OCI-LY3 (cell line): ENCODE results near the gene KLHL20.

Experiments
- H2AFZ ChIP-seq: fragments of 200-600, 300-600 bp; shearing (Covaris generic); 2 replicates; pipeline ENCODE4 v1.6.0; 2014; ENCODE audit warnings: antibody characterized with exemption, low read depth, low read length
- H3K27ac ChIP-seq: fragments of 200-600, 300-600 bp; sonication (generic); 2 replicates; pipeline ENCODE4 v1.5.1; 2014; ENCODE audit warnings: mild to moderate bottlenecking, low read length, moderate library complexity, mixed read lengths
- H3K27me3 ChIP-seq: fragments of 200-600, 300-600 bp; sonication (generic); 2 replicates; pipeline ENCODE4 v1.6.1; 2014; ENCODE audit warnings: low read depth, low read length, mixed read lengths
- H3K36me3 ChIP-seq: fragments of 200-600, 300-600 bp; sonication (generic); replicated peaks from 2 replicates; pipeline ENCODE3; 2014; ENCODE audit warnings: low read depth, low read length, mixed read lengths
- H3K4me1 ChIP-seq: fragments of 300-600, 200-600 bp; sonication (generic); 2 replicates; pipeline ENCODE4 v1.6.1; 2014; ENCODE audit warnings: low read length, mixed read lengths
- H3K4me2 ChIP-seq: fragments of 200-600, 300-600 bp; sonication (generic); 2 replicates; pipeline ENCODE4 v1.6.1; 2014; ENCODE audit warnings: low read length, mixed read lengths
- H3K4me3 ChIP-seq: fragments of 300-600, 200-600 bp; sonication (generic); 2 replicates; pipeline ENCODE4 v1.5.1; 2014; ENCODE audit warnings: antibody characterized with exemption, mild to moderate bottlenecking, low read length, moderate library complexity
- H3K79me2 ChIP-seq: fragments of 300-600, 200-600 bp; shearing (Covaris generic); 2 replicates; pipeline ENCODE4 v1.6.1; 2014; ENCODE audit warnings: mild to moderate bottlenecking, low read length, mixed read lengths
- H3K9ac ChIP-seq: fragments of 300-600, 200-600 bp; shearing (Covaris generic); 2 replicates; pipeline ENCODE4 v1.6.0; 2014; ENCODE audit warnings: mild to moderate bottlenecking, low read length, moderate library complexity
- H3K9me3 ChIP-seq: fragments of 200-600, 300-600 bp; shearing (Covaris generic); 2 replicates; pipeline ENCODE4 v1.6.1; 2014; ENCODE audit warnings: low read length, mixed read lengths; ENCODE audit not compliant: insufficient read depth
- H4K20me1 ChIP-seq: fragments of 200-600, 300-600 bp; sonication (generic); 2 replicates; pipeline ENCODE4 v1.6.1; 2016; ENCODE audit warnings: low read length, mixed read lengths; ENCODE audit not compliant: insufficient read depth
- EZH2phosphoT487 ChIP-seq: fragments of 200-600 bp; shearing (Covaris generic); IDR thresholded peaks from 2 replicates; pipeline ENCODE4 v1.6.1; 2018; ENCODE audit warnings: antibody characterized with exemption, mixed run types, low read depth
- TF ChIP-seq, protein P1 (sequence below): fragments of 200-600, 300-600 bp; sonication (generic); IDR thresholded peaks from 2 replicates; pipeline ENCODE4 v1.5.1; 2014; ENCODE audit warnings: antibody characterized with exemption, low read length, low read depth

The KLHL20 gene

DNA sequence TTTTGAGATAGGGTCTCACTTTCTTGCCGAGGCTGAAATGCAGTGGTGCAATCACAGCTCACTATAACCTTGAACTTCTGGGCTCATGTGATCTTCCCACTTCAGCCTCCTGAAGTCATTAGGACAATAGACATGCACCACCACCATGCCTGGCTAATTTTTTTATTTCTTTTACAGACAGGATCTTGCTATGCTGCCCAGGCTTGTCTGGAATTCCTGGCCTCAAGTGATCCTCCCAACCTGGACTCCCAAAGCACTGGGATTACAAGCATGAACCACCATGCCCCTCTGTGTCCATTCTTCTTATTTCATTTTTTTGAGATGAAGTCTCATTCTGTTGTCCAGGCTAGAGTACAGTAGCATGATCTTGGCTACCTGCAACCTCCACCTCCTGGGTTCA, 12.0 kb upstream of the KLHL20 start:
- H2AFZ ChIP-seq, result no peak overlapping the region
- H3K4me2 ChIP-seq, result no peak overlapping the region
- TF ChIP-seq, protein P1, sequence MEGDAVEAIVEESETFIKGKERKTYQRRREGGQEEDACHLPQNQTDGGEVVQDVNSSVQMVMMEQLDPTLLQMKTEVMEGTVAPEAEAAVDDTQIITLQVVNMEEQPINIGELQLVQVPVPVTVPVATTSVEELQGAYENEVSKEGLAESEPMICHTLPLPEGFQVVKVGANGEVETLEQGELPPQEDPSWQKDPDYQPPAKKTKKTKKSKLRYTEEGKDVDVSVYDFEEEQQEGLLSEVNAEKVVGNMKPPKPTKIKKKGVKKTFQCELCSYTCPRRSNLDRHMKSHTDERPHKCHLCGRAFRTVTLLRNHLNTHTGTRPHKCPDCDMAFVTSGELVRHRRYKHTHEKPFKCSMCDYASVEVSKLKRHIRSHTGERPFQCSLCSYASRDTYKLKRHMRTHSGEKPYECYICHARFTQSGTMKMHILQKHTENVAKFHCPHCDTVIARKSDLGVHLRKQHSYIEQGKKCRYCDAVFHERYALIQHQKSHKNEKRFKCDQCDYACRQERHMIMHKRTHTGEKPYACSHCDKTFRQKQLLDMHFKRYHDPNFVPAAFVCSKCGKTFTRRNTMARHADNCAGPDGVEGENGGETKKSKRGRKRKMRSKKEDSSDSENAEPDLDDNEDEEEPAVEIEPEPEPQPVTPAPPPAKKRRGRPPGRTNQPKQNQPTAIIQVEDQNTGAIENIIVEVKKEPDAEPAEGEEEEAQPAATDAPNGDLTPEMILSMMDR, result no peak
- TF ChIP-seq EZH2phosphoT487, result no peak
- no peaks in the 10 kb centered on the region for H3K36me3 ChIP-seq
- H3K9ac ChIP-seq, result no peak overlapping the region
- H3K27me3 ChIP-seq, result no peaks in the 10 kb centered on the region
- no peaks in the 10 kb centered on the region for H3K9me3 ChIP-seq
- H3K4me1 ChIP-seq, result no peaks in the 10 kb centered on the region
- no peak overlapping the region for H3K4me3 ChIP-seq
- H4K20me1 ChIP-seq, result no peaks in the 10 kb centered on the region
- H3K27ac ChIP-seq, result no peak overlapping the region
- H3K79me2 ChIP-seq, result no peaks in the 10 kb centered on the region

DNA sequence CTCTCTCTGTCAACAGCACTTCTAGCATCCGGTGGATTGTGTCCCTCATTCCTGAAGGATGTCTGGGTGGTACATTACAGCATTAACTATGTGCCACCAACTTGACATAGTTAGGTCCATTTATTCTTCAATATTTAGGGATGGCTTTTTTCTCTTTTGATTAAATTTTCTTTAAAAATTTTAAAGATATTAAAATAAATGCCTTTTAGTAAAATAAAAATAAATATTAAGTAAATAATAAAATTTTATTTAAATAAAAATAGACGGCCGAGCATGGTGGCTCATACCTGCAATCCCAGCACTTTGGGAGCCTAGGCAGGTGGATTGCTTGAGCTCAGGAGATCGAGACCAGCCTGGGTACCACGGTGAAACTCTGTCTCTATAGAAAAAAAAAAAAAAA, 9.7 kb upstream of the KLHL20 start:
- Histone ChIP-seq H3K27me3 (peaks cover 3% of the 10 kb centered on the region; the same call in 1 of the 2 replicates), H3K4me2 (no peak overlapping the region), H3K4me1 (no peaks in the 10 kb centered on the region), H3K9ac (no peak overlapping the region), H3K9me3 (no peaks in the 10 kb centered on the region), H2AFZ (no peak overlapping the region), H3K36me3 (no peaks in the 10 kb centered on the region), H3K27ac (no peak overlapping the region), H3K79me2 (no peaks in the 10 kb centered on the region), H3K4me3 (no peak overlapping the region), H4K20me1 (no peaks in the 10 kb centered on the region)
- TF ChIP-seq EZH2phosphoT487, result no peak
- TF ChIP-seq, protein P1, result no peak

DNA sequence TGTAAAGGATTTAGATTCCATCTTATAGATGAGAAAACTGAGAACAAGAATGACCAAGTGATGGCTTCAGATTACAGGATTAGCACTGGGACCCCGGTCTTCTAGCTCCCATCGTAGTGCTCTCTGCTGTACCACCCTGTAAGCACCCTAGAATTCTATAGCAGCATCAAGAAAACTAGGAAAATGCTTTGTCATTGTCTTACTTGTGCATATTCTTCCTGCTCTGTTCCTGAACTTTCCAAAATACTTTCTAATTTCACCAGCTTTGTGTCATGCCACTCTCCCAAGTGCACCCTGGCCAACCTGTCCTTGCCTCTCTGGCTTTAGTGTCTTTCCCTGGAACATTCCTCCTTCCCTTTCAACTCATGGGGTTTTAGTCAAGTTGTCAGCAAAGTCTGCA, 6.0 kb upstream of the KLHL20 start:
- H3K4me2 ChIP-seq, result no peak overlapping the region
- no peaks in the 10 kb centered on the region for H3K36me3 ChIP-seq
- TF ChIP-seq EZH2phosphoT487, result no peak
- TF ChIP-seq, protein P1, result no peak
- H3K4me3 ChIP-seq, result no peak overlapping the region
- no peaks in the 10 kb centered on the region for H3K79me2 ChIP-seq
- no peak overlapping the region for H2AFZ ChIP-seq
- peaks cover 3% of the 10 kb centered on the region; the same call in 1 of the 2 replicates for H3K27me3 ChIP-seq
- H3K4me1 ChIP-seq, result no peaks in the 10 kb centered on the region; the same call in 1 of the 2 replicates
- no peaks in the 10 kb centered on the region for H4K20me1 ChIP-seq
- no peak overlapping the region for H3K9ac ChIP-seq
- H3K9me3 ChIP-seq, result no peaks in the 10 kb centered on the region
- no peak overlapping the region for H3K27ac ChIP-seq

DNA sequence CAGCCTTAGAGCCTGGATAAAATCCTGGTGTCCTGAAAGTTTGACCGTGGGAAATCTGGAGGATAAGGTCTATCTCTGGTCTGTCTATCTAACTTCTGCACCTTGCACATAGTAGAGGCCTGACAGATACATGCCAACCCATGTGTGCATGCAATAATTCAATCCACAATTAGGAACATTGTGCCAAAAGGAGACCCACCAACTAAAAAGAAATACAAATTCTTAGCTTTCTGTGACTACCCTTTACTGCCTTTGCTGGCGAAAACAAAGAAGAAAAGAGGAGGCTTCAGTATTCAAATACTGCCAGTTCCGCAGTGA, 381 bp upstream of the KLHL20 start:
- H3K36me3 ChIP-seq, result no peaks in the 10 kb centered on the region
- H3K79me2 ChIP-seq, result peaks cover 35% of the 10 kb centered on the region
- no peaks in the 10 kb centered on the region for H3K9me3 ChIP-seq
- H3K9ac ChIP-seq, result peak overlapping the region; percentile 81
- peak overlapping the region; percentile 88 for H3K4me2 ChIP-seq
- H4K20me1 ChIP-seq, result no peaks in the 10 kb centered on the region
- H2AFZ ChIP-seq, result peak overlapping the region; percentile 99
- H3K27me3 ChIP-seq, result no peaks in the 10 kb centered on the region
- H3K4me1 ChIP-seq, result peaks cover 19% of the 10 kb centered on the region
- peak overlapping the region; percentile 91 for H3K4me3 ChIP-seq
- TF ChIP-seq, protein P1, result no peak
- no peak for TF ChIP-seq EZH2phosphoT487
- H3K27ac ChIP-seq, result peak overlapping the region; percentile 76
